Muscle of leg (tissue), 11 donors: ENCODE data around the gene GALNT18. TPM values are rescaled to one million over a fixed set of nuclear protein-coding genes. Genes with fewer than 3 reads are reported as not detected.

Source experiments
- DNase-seq: peaks from one replicate; pipeline ENCODE4 v3.0.0; 2013
- H3K27ac ChIP-seq: one replicate; pipeline ENCODE4 v1.5.1; 2013; ENCODE audit warnings: mild to moderate bottlenecking, low read length, control low read depth
- H3K27me3 ChIP-seq: one replicate; pipeline ENCODE4 v1.6.1; 2013; ENCODE audit warnings: low read length; ENCODE audit not compliant: control insufficient read depth, insufficient read depth
- H3K36me3 ChIP-seq: one replicate; pipeline ENCODE4 v1.6.1; 2013; ENCODE audit warnings: low read length; ENCODE audit not compliant: control insufficient read depth, insufficient read depth
- H3K4me1 ChIP-seq: one replicate; pipeline ENCODE4 v1.6.1; 2013; ENCODE audit warnings: low read length; ENCODE audit not compliant: control insufficient read depth, insufficient read depth
- H3K4me3 ChIP-seq: one replicate; pipeline ENCODE4 v1.5.1; 2013; ENCODE audit warnings: low read length, control low read depth
- H3K9me3 ChIP-seq: replicated peaks from 2 replicates; pipeline ENCODE4 v1.6.1; 2013; ENCODE audit warnings: low read depth, low read length; ENCODE audit not compliant: control insufficient read depth
- WGBS: methylation state at CpG from one replicate; pipeline ENCODE4 v1.1.5; 2013; ENCODE audit warnings: missing lambda C conversion rate; ENCODE audit not compliant: insufficient coverage; 5-methylcytosine and 5-hydroxymethylcytosine counted together
- polyA plus RNA-seq, 8 donors: library from polyadenylated mRNA; unstranded; fragments of 120-200 nt; gene quantifications; one replicate each; pipeline versions ENCODE4 v1.2.1 to v1.2.3, GENCODE V29; 2013; ENCODE audit warnings: inconsistent platforms in 1 of 8, low replicate concordance in 1 of 8; ENCODE audit not compliant: insufficient read length in 8 of 8, insufficient read depth in 1 of 8
- total RNA-seq: library from RNA; stranded (reverse); fragments of 120-200 nt; gene quantifications from one replicate; pipeline ENCODE4 v1.2.4, GENCODE V29; 2013

The GALNT18 gene
- total and polyA plus RNA-seq, 9 donors = 7.7 to 17.7 (median 11.6) TPM

DNA sequence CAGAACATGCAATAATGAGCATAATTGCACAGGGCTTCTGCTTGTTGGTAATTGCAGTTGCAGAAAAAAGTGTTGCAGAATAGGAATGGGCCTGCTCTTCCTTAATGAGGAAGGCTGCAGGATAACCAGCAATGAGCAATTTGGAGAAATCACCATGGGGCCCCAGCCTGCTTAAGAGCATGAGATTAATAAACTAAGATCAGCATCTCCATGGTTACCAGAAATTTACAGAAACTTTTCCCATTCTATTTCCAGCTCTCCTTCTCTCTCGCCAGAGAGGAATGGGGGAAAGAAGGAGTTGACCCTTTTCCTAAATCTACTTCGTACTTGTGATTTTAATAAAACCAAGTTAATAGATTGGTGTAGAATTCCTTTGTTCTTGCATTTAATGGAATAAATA is 187.8 kb downstream of the GALNT18 start:
- DNase-seq = peak; percentile 50
- Histone ChIP-seq H3K4me1 (peaks cover 9% of the 10 kb centered on the region), H3K9me3 (no peaks in the 10 kb centered on the region), H3K27me3 (peaks cover 8% of the 10 kb centered on the region), H3K36me3 (peaks cover 5% of the 10 kb centered on the region), H3K4me3 (no peak overlapping the region), H3K27ac (no peak overlapping the region)
- WGBS = no CpG with 5 or more reads among the region's 2 CpGs

DNA sequence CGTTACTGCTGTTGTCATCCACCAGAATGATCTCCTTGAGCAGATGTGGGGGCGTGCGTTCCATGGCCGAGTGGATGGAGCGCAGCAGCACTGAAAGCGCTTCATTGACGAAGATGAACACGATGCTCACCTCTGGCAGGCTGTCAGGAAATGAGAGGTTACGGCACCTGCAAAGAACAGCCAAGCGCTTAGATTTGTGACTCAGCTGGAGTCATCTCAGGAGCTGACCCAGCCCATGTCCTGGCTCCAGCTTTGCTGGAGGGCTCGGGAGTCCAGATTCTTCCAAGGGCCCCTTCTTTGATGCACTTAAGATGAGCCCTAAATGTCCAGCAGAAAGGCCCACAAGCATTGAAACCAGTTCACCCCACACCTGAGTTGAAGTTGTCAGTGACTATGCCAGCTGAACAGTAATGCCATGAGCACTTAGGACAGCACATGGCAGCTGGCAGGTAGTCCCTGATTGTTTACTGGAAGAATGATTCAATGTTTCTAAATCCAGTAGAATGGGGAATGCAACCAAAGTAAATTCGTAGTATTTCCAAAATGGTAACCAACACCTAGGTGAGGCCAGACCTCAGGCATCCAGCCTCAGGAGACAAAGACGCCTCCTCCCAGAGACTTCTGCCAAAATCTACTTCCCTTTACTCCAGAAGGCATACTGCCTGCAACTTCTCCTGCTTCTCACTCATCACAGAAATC is 189.0 kb downstream of the GALNT18 start:
- Histone ChIP-seq H3K27me3 (peaks cover 8% of the 10 kb centered on the region), H3K4me3 (no peak overlapping the region), H3K27ac (no peak overlapping the region), H3K9me3 (no peaks in the 10 kb centered on the region), H3K4me1 (peaks cover 17% of the 10 kb centered on the region), H3K36me3 (peaks cover 5% of the 10 kb centered on the region)
- DNase-seq = no peak
- 89% methylated on average over 12 of the region's 13 CpGs for WGBS

DNA sequence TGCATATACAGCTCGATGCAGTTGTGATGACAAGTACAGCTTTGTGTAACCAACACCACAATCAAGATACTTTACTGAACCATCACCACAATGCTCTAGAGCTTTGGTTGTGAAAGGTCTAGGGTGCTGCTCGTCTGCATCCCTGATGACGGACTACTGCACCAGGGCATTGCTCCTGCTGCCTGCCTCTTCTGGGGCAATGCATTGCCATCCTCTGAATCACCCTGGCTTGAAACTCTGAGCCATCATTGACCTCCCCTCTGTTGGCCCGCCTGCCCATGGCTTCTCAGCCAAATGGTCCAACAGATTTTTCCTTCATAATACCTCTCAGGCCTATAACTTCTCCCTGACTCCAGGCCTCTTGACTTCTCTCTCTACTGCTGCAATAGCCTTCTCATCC is 191.4 kb downstream of the GALNT18 start:
- WGBS = 96% methylated on average over 3 of the region's 4 CpGs
- H3K4me3 ChIP-seq = no peak overlapping the region
- no peak overlapping the region for H3K27ac ChIP-seq
- no peaks in the 10 kb centered on the region for H3K9me3 ChIP-seq
- peaks cover 40% of the 10 kb centered on the region for H3K4me1 ChIP-seq
- H3K36me3 ChIP-seq = peaks cover 5% of the 10 kb centered on the region
- H3K27me3 ChIP-seq = peaks cover under 1% of the 10 kb centered on the region
- DNase-seq = no peak

DNA sequence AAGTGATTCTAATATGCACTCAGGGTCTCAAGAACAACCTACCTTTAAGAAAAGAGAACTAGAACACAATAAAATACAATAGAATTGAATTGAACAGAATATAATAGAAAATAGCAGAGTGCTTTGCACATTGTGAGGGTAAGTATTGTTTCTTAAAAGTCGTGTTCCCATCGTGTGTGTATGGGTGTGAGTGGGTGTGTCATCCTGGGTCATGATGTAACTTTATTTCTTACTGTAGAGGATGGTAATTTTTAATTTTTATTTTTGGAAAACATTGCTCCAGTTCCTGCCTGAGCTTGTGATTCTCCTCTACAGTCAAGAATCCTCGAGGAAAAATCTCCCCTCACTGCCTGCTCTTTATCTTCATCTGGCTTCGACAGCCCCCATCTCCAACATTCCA is 193.1 kb downstream of the GALNT18 start:
- Histone ChIP-seq H3K4me3 (no peak overlapping the region), H3K27me3 (peaks cover 3% of the 10 kb centered on the region), H3K36me3 (peaks cover 5% of the 10 kb centered on the region), H3K27ac (no peak overlapping the region), H3K9me3 (no peaks in the 10 kb centered on the region), H3K4me1 (peaks cover 48% of the 10 kb centered on the region)
- DNase-seq = no peak
- 56% methylated on average over 2 of the region's 4 CpGs for WGBS

DNA sequence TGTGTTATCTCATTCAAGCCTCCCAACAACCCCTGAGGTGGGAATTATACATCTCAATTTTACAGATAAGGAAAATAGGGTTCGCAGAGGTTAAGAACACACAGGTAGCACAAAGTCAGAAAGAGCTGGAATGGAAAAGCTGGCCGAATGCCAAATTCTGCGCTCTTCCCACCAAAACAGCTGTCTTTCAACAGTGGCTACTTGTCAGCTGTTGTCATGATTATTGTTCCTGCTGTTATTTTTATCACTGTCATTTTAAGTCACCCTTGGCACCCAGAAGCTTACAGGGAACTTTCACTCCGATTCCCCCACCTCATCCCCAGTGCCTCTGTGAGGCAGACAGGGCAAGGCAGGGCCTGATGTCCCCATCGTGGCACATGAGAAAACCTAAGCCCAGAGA is 194.3 kb downstream of the GALNT18 start:
- peak; percentile 79 for DNase-seq
- no peak overlapping the region for H3K4me3 ChIP-seq

DNA sequence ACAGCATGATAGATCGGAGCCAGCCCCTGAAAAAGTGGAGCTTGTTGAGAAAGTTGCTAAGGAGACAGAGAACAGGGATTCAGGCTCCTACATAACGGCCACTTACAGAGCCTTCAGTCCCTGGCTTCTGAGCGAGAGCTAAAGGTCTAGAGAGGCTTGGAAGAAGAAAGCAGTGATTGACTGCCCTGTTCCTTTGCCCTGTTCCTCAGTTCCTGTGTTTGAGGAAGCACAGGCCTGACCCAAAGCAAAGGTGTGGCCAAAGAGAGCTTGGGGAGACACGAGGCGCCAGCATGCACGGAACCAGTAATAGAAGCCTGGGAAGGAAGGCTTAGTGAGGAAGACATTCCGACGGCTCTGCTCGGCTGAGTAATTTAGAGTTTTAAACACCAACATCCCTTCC is 194.7 kb downstream of the GALNT18 start:
- no peak overlapping the region for H3K4me3 ChIP-seq
- WGBS = 48% methylated on average over 2 of the region's 9 CpGs
- peak; percentile 40 for DNase-seq
- no peaks in the 10 kb centered on the region for H3K9me3 ChIP-seq
- peaks cover 3% of the 10 kb centered on the region for H3K27me3 ChIP-seq
- H3K27ac ChIP-seq = peak overlapping the region; percentile 56
- H3K4me1 ChIP-seq = peaks cover 59% of the 10 kb centered on the region
- H3K36me3 ChIP-seq = peaks cover 3% of the 10 kb centered on the region

More for the DNA sequence above, 194.3 kb downstream of the GALNT18 start:
- H3K27ac ChIP-seq = peak overlapping the region; percentile 56
- no peaks in the 10 kb centered on the region for H3K9me3 ChIP-seq
- H3K27me3 ChIP-seq = peaks cover 3% of the 10 kb centered on the region
- peaks cover 5% of the 10 kb centered on the region for H3K36me3 ChIP-seq
- 19% methylated on average over 4 of the region's 5 CpGs for WGBS
- peaks cover 56% of the 10 kb centered on the region for H3K4me1 ChIP-seq

DNA sequence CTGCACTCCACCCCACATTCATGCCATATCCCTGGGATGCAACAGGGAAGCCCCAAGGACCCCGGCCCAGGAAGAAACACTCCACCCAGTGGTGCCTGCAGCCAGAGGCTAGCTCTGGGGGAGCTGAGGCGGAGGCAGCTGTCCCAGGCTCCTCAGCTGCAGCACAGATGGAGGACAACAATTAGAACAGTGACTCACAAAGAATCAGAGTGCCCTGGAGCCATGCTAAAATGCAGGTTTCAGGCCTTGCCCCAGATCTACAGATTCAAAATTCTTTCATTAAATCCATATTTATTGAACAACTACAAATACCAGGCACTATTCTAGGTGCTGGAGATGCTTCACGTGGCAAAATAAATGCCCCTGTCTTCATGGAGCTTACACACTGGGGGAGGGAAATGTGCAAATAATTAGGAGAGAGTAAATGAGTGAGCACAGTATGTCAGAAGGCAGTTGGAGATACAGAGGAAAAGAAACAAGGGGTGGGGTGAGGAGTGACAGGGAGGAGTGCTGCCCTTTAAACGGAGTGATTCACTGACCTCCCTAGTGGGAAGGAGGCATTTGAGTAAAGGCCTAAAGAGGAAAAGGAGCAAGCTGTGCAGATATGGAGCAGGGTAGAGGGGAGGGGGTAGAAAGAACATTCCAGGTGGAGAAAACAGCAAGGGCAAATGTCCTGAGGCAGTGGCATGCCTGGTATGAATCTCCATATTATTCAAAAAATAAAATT is 195.4 kb downstream of the GALNT18 start:
- H3K9me3 ChIP-seq = no peaks in the 10 kb centered on the region
- H3K36me3 ChIP-seq = no peaks in the 10 kb centered on the region
- H3K27ac ChIP-seq = peak overlapping the region; percentile 17
- no peak overlapping the region for H3K4me3 ChIP-seq
- peaks cover 66% of the 10 kb centered on the region for H3K4me1 ChIP-seq
- 52% methylated on average over 4 of the region's 4 CpGs for WGBS
- peaks cover 4% of the 10 kb centered on the region for H3K27me3 ChIP-seq
- DNase-seq = no peak

DNA sequence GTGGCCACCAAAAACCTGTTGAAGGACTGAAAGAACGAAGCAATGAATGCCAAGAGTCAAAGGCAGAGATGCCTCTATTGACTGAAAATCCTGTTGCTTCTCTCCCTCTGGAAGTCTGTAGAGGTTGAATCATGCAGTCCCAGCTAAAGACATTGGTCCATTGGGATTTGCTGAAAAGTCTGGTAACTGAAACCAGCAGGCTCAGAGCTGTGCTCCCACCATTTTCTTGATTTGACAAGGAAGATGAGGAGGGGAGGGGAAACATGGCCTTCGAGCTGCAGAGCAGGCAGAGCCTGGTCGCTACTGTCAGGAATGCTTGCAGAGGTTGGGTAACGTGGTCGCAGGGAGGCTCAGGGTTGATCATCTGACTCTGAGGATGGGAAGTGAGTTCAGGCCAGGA is 196.0 kb downstream of the GALNT18 start:
- DNase-seq = no peak
- Histone ChIP-seq H3K27me3 (peaks cover 5% of the 10 kb centered on the region), H3K4me1 (peaks cover 71% of the 10 kb centered on the region), H3K9me3 (no peaks in the 10 kb centered on the region), H3K36me3 (no peaks in the 10 kb centered on the region), H3K4me3 (no peak overlapping the region), H3K27ac (no peak overlapping the region)
- WGBS = 91% methylated on average over 1 of the region's 5 CpGs

DNA sequence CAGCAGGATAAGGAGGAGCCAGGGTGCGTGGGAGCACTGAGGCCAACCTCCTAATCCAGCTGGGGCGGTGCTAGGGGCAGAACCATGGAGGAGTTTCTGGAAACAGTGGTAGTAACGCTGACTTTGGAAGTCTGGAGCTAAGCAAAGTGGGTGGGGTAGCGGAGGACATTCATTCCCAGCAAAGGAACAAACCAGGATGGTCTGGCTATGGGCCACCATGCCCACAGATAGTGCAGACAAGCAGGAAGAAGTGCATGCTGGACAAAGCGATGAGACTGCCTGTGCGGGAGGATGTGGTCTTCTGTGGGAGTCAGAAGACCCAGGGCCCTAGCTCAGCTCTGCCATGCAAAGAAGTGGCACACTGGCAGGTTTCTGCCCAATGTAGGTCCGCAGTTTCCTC is 197.1 kb downstream of the GALNT18 start:
- Histone ChIP-seq H3K36me3 (no peaks in the 10 kb centered on the region), H3K4me1 (peaks cover 76% of the 10 kb centered on the region), H3K27me3 (peaks cover 5% of the 10 kb centered on the region), H3K9me3 (no peaks in the 10 kb centered on the region), H3K4me3 (no peak overlapping the region), H3K27ac (no peak overlapping the region)
- 93% methylated on average over 6 of the region's 7 CpGs for WGBS
- no peak for DNase-seq

DNA sequence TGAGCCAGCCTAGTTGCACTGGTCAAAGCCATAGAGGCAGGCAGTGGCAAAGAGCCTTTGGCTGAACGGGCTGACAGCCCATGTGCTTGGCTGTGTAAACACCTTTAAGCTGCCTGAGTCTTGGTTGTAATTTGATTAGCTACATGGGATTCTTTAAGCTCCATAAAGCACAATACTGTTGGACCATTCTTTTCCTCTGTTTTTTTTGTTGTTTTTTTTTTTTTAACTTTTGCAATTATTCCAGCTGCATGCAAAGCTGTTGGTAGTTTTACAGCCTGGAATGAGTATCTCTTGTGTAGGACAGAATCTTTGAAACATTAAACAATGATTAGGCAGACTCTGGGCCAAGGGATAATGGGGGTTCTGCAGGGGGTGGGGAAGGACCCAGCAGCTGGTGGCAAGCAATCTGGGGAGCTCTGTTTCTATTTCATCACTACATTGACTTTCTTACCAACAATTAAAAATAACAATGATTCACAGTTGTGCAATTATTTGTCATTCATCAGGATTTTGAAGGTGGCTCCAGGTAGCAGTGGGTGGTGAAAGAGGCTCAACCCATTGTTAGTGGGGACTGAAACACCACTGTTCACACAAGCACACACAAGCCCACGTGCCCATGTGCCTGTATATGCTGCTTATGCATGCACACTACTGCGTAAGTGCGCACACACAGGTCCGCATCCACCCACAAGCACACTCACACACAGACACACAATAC is 199.2 kb downstream of the GALNT18 start:
- Histone ChIP-seq H3K36me3 (no peaks in the 10 kb centered on the region), H3K4me1 (peaks cover 61% of the 10 kb centered on the region), H3K9me3 (no peaks in the 10 kb centered on the region), H3K27me3 (peaks cover 5% of the 10 kb centered on the region), H3K4me3 (no peak overlapping the region), H3K27ac (no peak overlapping the region)
- no CpG with 5 or more reads among the region's 5 CpGs for WGBS
- DNase-seq = peak; percentile 42
